BE2C (cell line): ENCODE results near the gene BCL2A1.

Source experiments
- DNase-seq: peaks from one replicate; pipeline ENCODE4 v3.0.0-alpha.2; 2020
- H3K27me3 ChIP-seq: fragments of 250-450 bp; sonication (Bioruptor Pico); 2 replicates; pipeline ENCODE4 v1.5.1; 2020; ENCODE audit warnings: mild to moderate bottlenecking
- H3K36me3 ChIP-seq: fragments of 250-450 bp; sonication (Bioruptor Pico); 2 replicates; pipeline ENCODE4 v1.5.1; 2020; ENCODE audit warnings: mild to moderate bottlenecking
- H3K4me1 ChIP-seq: fragments of 250-450 bp; sonication (Bioruptor Pico); 2 replicates; pipeline ENCODE4 v1.5.1; 2020
- H3K4me3 ChIP-seq: 2 replicates; pipeline ENCODE4 v1.5.1; 2011; ENCODE audit warnings: low read depth, low read length
- H3K9me3 ChIP-seq: fragments of 250-450 bp; sonication (Bioruptor Pico); 2 replicates; pipeline ENCODE4 v1.5.1; 2020
- TF ChIP-seq, protein P1 (sequence below): IDR thresholded peaks from 2 replicates; pipeline ENCODE4 v1.5.1; 2012; ENCODE audit warnings: mild to moderate bottlenecking, low read depth, low read length

Gene BCL2A1

DNA sequence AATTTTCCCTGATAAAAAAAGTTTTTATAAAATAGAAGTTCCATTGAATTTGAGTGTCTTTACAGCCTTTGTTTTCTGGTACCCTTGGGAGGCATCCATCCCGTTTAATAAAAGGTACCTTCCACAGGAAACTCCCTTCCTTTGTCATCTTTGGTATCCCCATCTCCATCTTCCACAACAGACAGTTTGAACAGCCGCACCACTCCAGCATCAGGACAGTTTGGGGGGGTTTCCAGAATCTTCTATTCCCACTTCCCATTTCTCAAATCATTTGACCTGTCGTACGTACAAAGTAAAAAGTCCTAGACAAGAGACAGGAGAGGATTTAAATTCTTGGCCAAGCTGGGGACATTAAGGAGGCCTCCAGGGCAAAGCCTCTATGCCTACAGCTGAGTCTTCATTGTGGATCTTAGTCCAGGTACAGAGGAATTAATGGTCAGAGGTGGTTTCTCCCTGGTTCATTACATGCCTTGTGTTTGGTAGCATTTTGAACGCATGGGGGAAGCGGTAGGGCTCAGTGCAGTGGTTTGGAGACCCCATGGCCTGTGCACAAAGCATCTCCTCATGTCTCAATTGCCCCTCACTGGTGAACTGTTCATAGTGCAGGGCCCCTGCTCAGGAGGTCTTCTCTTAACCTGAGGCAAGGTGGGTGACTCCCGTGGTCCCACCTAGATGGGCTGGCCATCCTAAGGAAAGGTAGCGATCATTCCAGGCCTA lies 19.4 kb upstream of the BCL2A1 start:
- no peaks in the 10 kb centered on the region for H3K27me3 ChIP-seq
- H3K4me3 ChIP-seq: no peak overlapping the region
- H3K9me3 ChIP-seq: no peaks in the 10 kb centered on the region
- TF ChIP-seq, protein P1, sequence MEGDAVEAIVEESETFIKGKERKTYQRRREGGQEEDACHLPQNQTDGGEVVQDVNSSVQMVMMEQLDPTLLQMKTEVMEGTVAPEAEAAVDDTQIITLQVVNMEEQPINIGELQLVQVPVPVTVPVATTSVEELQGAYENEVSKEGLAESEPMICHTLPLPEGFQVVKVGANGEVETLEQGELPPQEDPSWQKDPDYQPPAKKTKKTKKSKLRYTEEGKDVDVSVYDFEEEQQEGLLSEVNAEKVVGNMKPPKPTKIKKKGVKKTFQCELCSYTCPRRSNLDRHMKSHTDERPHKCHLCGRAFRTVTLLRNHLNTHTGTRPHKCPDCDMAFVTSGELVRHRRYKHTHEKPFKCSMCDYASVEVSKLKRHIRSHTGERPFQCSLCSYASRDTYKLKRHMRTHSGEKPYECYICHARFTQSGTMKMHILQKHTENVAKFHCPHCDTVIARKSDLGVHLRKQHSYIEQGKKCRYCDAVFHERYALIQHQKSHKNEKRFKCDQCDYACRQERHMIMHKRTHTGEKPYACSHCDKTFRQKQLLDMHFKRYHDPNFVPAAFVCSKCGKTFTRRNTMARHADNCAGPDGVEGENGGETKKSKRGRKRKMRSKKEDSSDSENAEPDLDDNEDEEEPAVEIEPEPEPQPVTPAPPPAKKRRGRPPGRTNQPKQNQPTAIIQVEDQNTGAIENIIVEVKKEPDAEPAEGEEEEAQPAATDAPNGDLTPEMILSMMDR: no peak
- DNase-seq: no peak
- no peaks in the 10 kb centered on the region for H3K4me1 ChIP-seq
- no peaks in the 10 kb centered on the region for H3K36me3 ChIP-seq

DNA sequence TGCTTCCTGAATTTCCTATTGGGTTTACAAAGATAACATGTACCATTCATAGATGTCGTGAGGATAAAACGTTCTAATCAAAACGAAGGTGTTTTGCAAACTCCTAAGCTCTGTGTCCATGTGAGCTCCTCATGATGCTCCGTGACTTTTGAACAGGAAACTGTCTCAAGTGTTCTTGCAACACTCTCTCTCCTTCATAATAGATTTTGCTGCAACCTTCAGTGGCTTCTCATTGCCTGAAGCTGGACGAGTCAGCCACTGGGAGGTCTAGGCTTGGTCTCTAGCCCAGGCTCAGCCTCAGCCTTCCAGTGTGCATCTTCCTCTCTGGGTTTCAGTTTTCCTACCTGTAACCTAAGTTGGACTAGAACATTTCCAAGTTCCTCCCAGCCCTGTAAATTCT lies 18.7 kb upstream of the BCL2A1 start:
- H3K9me3 ChIP-seq: no peaks in the 10 kb centered on the region
- DNase-seq: no peak
- no peaks in the 10 kb centered on the region for H3K36me3 ChIP-seq
- TF ChIP-seq, protein P1: no peak
- no peaks in the 10 kb centered on the region for H3K27me3 ChIP-seq
- no peak overlapping the region for H3K4me3 ChIP-seq
- no peaks in the 10 kb centered on the region for H3K4me1 ChIP-seq

DNA sequence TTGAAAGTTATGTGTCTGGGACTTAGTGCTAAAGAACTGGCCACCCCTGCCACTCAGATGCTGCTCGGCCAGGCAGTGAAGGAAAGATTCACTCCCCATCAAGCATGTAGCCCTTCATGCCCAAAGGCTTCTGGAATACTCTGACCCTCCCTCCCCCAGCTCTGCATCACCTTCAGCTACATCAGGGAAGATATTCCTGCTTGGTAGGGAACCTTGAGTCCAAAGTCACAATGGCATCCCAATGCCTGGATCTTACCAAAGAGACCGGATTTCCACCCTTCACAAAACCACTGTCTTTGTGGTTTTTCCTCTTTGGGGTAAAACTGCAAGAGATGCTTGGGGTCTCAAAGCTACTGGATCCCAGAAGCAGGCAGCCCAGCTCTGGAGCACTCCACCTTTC lies 18.2 kb upstream of the BCL2A1 start:
- TF ChIP-seq, protein P1: no peak
- Histone ChIP-seq H3K9me3 (no peaks in the 10 kb centered on the region), H3K4me1 (no peaks in the 10 kb centered on the region), H3K4me3 (no peak overlapping the region), H3K27me3 (no peaks in the 10 kb centered on the region), H3K36me3 (no peaks in the 10 kb centered on the region)
- no peak for DNase-seq

DNA sequence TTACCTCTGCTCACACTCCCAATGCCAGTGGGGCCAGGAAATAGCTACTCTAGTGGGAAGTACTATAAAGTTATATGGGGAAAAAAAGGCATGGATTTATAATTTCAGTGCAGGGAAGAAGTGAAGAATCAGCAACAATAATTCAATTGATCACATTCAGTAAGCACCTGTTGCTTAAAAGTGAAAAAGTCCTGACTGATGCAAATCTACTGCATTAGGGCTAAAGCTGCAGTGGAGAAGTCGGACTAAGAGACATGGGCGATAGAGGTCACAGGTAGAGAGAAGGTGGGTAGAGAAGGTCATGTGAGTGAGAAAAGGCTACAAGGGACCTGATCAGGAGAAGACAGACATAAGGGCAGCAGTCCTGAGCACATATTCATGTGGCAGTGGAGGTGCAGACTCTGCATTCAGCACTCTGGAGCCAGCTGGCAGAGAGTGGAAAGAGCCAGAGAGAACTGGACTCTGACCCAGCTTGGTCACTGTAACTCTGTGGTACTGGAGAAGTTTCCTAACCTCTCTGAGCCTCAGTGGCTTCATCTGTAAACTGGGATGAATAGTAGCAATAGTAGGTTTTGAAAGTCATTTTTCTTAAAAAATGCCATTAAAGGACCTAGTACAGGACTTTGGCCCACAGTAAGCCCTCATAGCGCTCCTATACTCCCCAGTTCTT lies 17.6 kb upstream of the BCL2A1 start:
- no peaks in the 10 kb centered on the region for H3K36me3 ChIP-seq
- TF ChIP-seq, protein P1: no peak
- H3K9me3 ChIP-seq: no peaks in the 10 kb centered on the region
- H3K4me3 ChIP-seq: no peak overlapping the region
- DNase-seq: no peak
- H3K27me3 ChIP-seq: no peaks in the 10 kb centered on the region
- H3K4me1 ChIP-seq: no peaks in the 10 kb centered on the region

DNA sequence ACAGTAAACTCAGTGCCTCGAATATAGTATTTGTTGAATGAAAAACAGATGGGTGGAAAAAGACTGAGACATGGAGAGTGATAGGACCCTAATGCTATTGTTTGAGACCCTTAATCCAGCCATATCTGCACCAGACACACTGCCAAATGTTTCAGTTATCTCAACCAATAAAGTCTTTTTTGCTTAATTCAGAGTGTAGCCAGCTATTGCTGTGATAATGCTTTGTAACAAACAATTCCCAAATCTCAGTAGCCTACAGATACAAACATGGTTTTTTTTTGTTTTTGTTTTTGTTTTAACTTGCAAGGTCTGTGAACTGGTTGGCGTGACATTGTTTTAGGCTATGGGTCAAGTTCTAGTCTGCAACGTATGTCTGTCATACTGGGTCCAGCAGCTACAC lies 17.0 kb upstream of the BCL2A1 start:
- DNase-seq: no peak
- TF ChIP-seq, protein P1: no peak
- no peaks in the 10 kb centered on the region for H3K27me3 ChIP-seq
- no peaks in the 10 kb centered on the region for H3K36me3 ChIP-seq
- no peaks in the 10 kb centered on the region for H3K9me3 ChIP-seq
- H3K4me1 ChIP-seq: no peaks in the 10 kb centered on the region
- H3K4me3 ChIP-seq: no peak overlapping the region

DNA sequence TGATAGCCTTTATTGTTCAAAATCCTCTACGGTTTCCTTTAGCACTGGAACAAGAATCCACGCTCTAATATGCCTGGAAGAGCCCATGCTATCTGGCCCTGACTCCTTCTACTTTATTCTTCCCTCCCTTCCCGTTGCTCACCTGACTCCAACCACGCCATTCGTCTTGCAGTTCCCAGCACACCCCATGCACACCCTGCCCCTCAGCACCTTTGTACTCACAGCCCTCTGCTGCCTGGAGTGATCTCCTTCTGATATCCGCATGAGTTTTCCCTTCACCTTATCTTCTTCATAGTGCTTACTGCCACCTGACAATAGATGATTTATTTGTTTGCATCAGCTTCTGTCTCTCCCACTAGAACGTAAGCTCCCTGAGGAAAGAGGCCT lies 16.6 kb upstream of the BCL2A1 start:
- H3K9me3 ChIP-seq: no peaks in the 10 kb centered on the region
- H3K4me3 ChIP-seq: no peak overlapping the region
- no peaks in the 10 kb centered on the region for H3K27me3 ChIP-seq
- no peaks in the 10 kb centered on the region for H3K4me1 ChIP-seq
- H3K36me3 ChIP-seq: no peaks in the 10 kb centered on the region
- no peak for DNase-seq
- TF ChIP-seq, protein P1: no peak
